ENCODE data around the gene RSPH1.

DNA sequence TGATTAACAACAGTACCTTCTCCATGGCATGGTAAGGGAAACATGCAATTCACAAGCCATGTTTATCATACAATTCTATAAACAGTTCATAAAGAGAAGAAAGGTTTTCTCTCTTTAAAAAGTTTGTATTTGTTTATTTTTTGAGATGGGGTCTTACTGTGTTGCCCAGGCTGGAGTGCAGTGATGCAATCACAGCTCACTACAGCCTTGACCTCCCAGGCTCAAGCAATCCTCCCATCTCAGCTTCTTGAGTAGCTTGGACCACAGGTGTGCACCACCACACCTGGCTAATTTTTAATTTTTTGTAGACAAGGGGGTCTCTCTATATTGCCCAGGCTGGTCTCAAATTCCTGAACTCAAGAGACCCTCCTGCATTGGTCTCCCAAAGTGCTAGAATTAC lies 45.6 kb upstream of the RSPH1 start:
- TF ChIP-seq, protein P1, sequence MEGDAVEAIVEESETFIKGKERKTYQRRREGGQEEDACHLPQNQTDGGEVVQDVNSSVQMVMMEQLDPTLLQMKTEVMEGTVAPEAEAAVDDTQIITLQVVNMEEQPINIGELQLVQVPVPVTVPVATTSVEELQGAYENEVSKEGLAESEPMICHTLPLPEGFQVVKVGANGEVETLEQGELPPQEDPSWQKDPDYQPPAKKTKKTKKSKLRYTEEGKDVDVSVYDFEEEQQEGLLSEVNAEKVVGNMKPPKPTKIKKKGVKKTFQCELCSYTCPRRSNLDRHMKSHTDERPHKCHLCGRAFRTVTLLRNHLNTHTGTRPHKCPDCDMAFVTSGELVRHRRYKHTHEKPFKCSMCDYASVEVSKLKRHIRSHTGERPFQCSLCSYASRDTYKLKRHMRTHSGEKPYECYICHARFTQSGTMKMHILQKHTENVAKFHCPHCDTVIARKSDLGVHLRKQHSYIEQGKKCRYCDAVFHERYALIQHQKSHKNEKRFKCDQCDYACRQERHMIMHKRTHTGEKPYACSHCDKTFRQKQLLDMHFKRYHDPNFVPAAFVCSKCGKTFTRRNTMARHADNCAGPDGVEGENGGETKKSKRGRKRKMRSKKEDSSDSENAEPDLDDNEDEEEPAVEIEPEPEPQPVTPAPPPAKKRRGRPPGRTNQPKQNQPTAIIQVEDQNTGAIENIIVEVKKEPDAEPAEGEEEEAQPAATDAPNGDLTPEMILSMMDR (IDR thresholded peaks at IDR 0.05), result no peak
- TF ChIP-seq POLR2AphosphoS5 (IDR thresholded peaks at IDR 0.05) (no peak), POLR2A (IDR thresholded peaks at IDR 0.05) (no peak), EP300 (IDR thresholded peaks at IDR 0.05) (no peak)

Data from upper lobe of left lung (tissue), 4 donors.